ENCODE data around the gene MAPK12.

MAPK12 gene

GRCh38 chr22:50211147-50211546 is 50.3 kb downstream of the MAPK12 start:
- no peak overlapping the region for H3K4me3 ChIP-seq (ENCODE audit: low read depth, low read length)
- H3K9ac ChIP-seq: no peak overlapping the region
- peaks cover 2% of the 10 kb centered on the region for H3K4me1 ChIP-seq
- H3K79me2 ChIP-seq: peaks cover 7% of the 10 kb centered on the region
- H3K9me3 ChIP-seq (ENCODE audit: control insufficient read depth, low read length): no peaks in the 10 kb centered on the region
- H2AFZ ChIP-seq: no peak overlapping the region
- H3K36me3 ChIP-seq (ENCODE audit: control insufficient read depth, insufficient read depth, low read length): no peaks in the 10 kb centered on the region
- no peak overlapping the region for H3K4me2 ChIP-seq (ENCODE audit: low read length)
- no peak overlapping the region for H3K27ac ChIP-seq
- TF ChIP-seq CTCF (IDR thresholded peaks at IDR 0.05): no peak
- no peaks in the 10 kb centered on the region for H3K27me3 ChIP-seq (ENCODE audit: control insufficient read depth, insufficient read depth, low read length)

- no peaks in the 10 kb centered on the region for H3K9me3 ChIP-seq (ENCODE audit: control insufficient read depth, low read length)
- H3K79me2 ChIP-seq: peaks cover 7% of the 10 kb centered on the region
- H3K9ac ChIP-seq: no peak overlapping the region
- H3K27ac ChIP-seq: no peak overlapping the region
- TF ChIP-seq CTCF (IDR thresholded peaks at IDR 0.05): no peak
- peaks cover 2% of the 10 kb centered on the region for H3K4me1 ChIP-seq
- H3K27me3 ChIP-seq (ENCODE audit: control insufficient read depth, insufficient read depth, low read length): no peaks in the 10 kb centered on the region
- H3K36me3 ChIP-seq (ENCODE audit: control insufficient read depth, insufficient read depth, low read length): no peaks in the 10 kb centered on the region
- H3K4me2 ChIP-seq (ENCODE audit: low read length): no peak overlapping the region
- H2AFZ ChIP-seq: no peak overlapping the region
- no peak overlapping the region for H3K4me3 ChIP-seq (ENCODE audit: low read depth, low read length)
Measured at GRCh38 chr22:50210378-50211139, 50.9 kb downstream of the MAPK12 start.

- Histone ChIP-seq H2AFZ (no peak overlapping the region), H3K9me3 (ENCODE audit: control insufficient read depth, low read length) (no peaks in the 10 kb centered on the region), H3K9ac (no peak overlapping the region), H3K27ac (no peak overlapping the region), H3K36me3 (ENCODE audit: control insufficient read depth, insufficient read depth, low read length) (no peaks in the 10 kb centered on the region), H3K4me1 (peaks cover 2% of the 10 kb centered on the region), H3K79me2 (peaks cover 7% of the 10 kb centered on the region), H3K4me2 (ENCODE audit: low read length) (no peak overlapping the region), H3K27me3 (ENCODE audit: control insufficient read depth, insufficient read depth, low read length) (no peaks in the 10 kb centered on the region), H3K4me3 (ENCODE audit: low read depth, low read length) (no peak overlapping the region)
- peak; percentile 70 for TF ChIP-seq CTCF (IDR thresholded peaks at IDR 0.05)
Measured at GRCh38 chr22:50209893-50210292, 51.6 kb downstream of the MAPK12 start.

GRCh38 chr22:50208939-50209892 is 52.3 kb downstream of the MAPK12 start:
- Histone ChIP-seq H3K79me2 (peaks cover 7% of the 10 kb centered on the region), H3K4me3 (ENCODE audit: low read depth, low read length) (no peak overlapping the region), H3K4me1 (peaks cover 2% of the 10 kb centered on the region), H3K36me3 (ENCODE audit: control insufficient read depth, insufficient read depth, low read length) (no peaks in the 10 kb centered on the region), H3K27ac (no peak overlapping the region), H2AFZ (no peak overlapping the region), H3K9ac (no peak overlapping the region), H3K4me2 (ENCODE audit: low read length) (no peak overlapping the region), H3K9me3 (ENCODE audit: control insufficient read depth, low read length) (no peaks in the 10 kb centered on the region), H3K27me3 (ENCODE audit: control insufficient read depth, insufficient read depth, low read length) (no peaks in the 10 kb centered on the region)
- TF ChIP-seq CTCF (IDR thresholded peaks at IDR 0.05): no peak
